GM12875 (cell line): Measurements from ENCODE around the gene SLCO3A1.

ENCODE experiments used
- H3K4me3 ChIP-seq: one replicate; pipeline ENCODE4 v1.5.1; 2011; ENCODE audit warnings: low read depth, low read length, control low read depth
- CTCF ChIP-seq: IDR thresholded peaks from 2 replicates; pipeline ENCODE4 v1.5.1; 2011; ENCODE audit warnings: low read depth, mild to moderate bottlenecking, control low read depth, inconsistent platforms, low read length, moderate library complexity, borderline replicate concordance; ENCODE audit not compliant: insufficient read depth

The SLCO3A1 gene

DNA sequence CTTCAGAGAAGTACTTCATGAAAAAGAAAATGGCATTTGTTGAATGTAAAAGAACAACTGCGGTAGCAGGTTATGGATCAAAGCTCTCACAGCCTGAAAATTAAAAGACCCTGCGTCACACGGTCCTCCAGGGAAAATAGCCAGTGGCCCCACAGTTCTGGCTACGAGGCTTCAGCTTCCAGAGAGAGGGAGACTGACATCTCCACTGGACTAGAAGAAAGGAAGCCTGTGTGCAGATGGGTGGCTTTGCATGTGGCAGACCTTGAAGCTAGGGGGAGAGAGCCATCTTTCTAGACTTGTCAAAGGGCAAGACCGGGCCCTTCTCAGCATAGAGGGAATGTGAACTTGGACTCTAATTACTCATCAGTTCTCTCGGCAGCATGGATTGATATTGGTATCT is 159.4 kb downstream of the SLCO3A1 start:
- TF ChIP-seq CTCF = no peak
- no peak overlapping the region for H3K4me3 ChIP-seq

DNA sequence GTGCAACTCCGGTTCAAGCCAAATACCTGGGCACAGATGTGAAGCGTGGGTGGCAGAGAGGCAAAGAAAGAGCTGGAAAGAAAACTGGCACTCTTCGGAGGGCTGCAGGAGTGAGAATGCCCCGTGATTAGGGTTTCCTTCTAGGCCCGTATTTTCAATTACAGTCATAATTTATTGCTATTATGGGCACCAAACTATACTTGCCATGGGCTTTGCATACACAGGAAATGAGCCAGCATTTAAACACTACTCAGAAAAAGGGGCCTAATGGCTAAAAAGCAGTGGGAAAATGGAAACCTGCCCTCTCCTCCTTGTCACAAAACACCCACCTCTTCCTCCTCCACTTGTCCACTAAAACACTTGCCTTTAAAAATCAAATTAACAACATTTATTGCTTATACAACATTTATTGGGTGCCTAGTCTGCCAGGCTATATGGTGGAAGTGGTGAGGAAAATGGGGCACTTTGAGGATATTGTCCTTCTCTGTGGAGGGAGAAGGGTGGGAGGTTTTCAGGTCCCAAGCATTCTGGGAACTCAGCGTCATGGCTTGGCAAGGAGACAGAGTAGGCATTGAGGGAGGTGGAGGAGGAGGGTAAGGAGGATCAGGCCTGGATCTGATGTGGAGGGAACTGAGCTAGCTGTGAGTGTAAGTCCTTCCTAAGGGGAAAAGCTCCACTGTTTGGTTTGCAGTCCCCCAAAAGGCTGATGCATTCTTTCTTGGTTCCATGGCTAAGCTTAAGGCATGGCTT is 160.9 kb downstream of the SLCO3A1 start:
- TF ChIP-seq CTCF = no peak
- H3K4me3 ChIP-seq = no peak overlapping the region

GRCh38 chr15:92017882-92018534 is 164.5 kb downstream of the SLCO3A1 start:
- no peak overlapping the region for H3K4me3 ChIP-seq
- no peak for TF ChIP-seq CTCF

DNA sequence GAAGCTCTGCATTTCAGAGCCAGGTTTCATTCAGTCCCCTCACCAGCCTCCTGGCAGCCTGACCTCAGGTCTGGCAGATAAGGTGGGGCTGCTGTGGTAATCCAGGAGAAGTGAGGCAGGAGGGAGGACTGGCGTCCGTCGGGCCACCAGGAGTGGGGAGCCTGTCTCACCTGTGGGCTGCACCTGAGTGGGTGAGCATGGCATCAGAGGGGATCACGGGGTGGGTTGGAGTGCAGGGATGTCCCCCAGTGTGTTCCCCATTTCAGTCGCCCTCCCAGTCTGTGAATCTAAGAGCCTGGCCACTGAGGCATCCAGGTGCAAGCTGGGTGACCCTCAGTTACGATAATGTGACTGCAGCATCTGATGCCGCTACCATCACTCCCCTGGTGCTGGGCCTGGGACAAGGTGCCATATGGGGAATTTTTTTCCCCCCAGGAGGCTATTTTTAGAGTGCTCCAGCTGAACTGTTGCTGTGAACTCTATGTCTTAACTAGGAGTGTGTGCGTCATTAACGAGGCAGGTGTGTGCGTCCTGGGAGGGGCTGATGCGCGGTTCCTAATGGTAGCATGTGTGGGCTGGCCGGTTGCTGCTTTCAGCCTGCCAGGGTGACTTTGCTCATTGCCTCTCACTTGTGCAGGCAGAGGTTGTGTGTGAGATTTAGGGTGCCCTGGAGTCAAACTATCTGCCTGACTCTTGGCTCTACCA is 165.2 kb downstream of the SLCO3A1 start:
- TF ChIP-seq CTCF = no peak
- no peak overlapping the region for H3K4me3 ChIP-seq

GRCh38 chr15:92019706-92020105 is 166.2 kb downstream of the SLCO3A1 start:
- TF ChIP-seq CTCF = no peak

GRCh38 chr15:92020207-92020606 is 166.7 kb downstream of the SLCO3A1 start:
- TF ChIP-seq CTCF = no peak
- H3K4me3 ChIP-seq = no peak overlapping the region

More at GRCh38 chr15:92019706-92020105, 166.2 kb downstream of the SLCO3A1 start:
- no peak overlapping the region for H3K4me3 ChIP-seq

DNA sequence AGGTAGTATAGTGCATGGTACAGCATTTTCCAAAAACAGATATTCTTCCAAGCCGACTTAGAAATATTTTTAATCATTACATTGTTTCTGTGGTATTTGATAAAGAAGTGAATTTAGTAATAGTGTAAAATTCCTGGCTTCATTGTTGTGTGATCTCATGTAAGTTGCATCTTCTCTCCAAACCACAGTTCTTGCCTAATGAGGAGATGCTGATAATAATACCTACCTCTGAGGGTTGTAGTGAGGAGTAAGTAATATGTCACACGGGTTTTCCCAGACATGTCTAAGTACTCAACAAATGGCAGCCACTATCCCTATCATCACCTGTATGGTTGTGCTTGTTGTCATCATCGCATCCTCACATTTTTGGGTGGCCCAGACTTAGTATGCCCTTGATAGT is 167.3 kb downstream of the SLCO3A1 start:
- no peak overlapping the region for H3K4me3 ChIP-seq
- no peak for TF ChIP-seq CTCF
